SK-N-SH (cell line): ENCODE measurements around the gene SLC31A1. TPM values are rescaled to one million over a fixed set of nuclear protein-coding genes. Genes with fewer than 3 reads are reported as not detected.

Experiments
- CTCF ChIA-PET: fragments of 300-600, 350-600 bp; formaldehyde crosslinking; extraction: SDS; loops from one replicate; lab custom pipeline; 2021; lab: Yijun Ruan, JAX
- POLR2A ChIA-PET: fragments of 350-600 bp; sonication (Branson Sonifier 250); formaldehyde crosslinking; extraction: SDS; loops from one replicate; lab custom pipeline; 2020; ENCODE audit warnings: antibody characterized with exemption, inconsistent platforms; lab: Yijun Ruan, JAX
- DNase-seq: peaks from one replicate; pipeline ENCODE4 v3.0.0; 2012
- H2AFZ ChIP-seq: fragments of 200-600 bp; sonication (generic); 2 replicates; pipeline ENCODE4 v1.8.1; 2016; ENCODE audit warnings: antibody characterized with exemption, mild to moderate bottlenecking, low read depth
- H3F3A ChIP-seq: fragments of 200-600 bp; sonication (generic); replicated peaks from 2 replicates; pipeline ENCODE3; 2016; ENCODE audit warnings: antibody characterized with exemption, mild to moderate bottlenecking; ENCODE audit not compliant: insufficient read depth
- H3K27ac ChIP-seq, 2 experiments: fragments of 200-500 bp in 1 of 2; fragments of 200-600 bp in 1 of 2; sonication (Bioruptor generic) in 1 of 2; sonication (generic), shearing (Covaris generic) in 1 of 2; 2 replicates each; pipeline versions ENCODE4 v1.5.1 to v1.6.1; 2014 to 2016; ENCODE audit warnings: low read depth in 2 of 2, inconsistent platforms in 1 of 2, low read length in 1 of 2, mild to moderate bottlenecking in 1 of 2, mixed read lengths in 1 of 2
- H3K27me3 ChIP-seq: fragments of 200-600 bp; sonication (generic), shearing (Covaris generic); 2 replicates; pipeline ENCODE4 v1.6.1; 2016; ENCODE audit warnings: mixed run types; ENCODE audit not compliant: insufficient read depth
- H3K36me3 ChIP-seq, 2 experiments: fragments of 200-500 bp in 1 of 2; fragments of 200-600 bp in 1 of 2; sonication (Bioruptor generic) in 1 of 2; sonication (generic) in 1 of 2; replicated peaks in 1 of 2; 2 replicates each; pipeline versions ENCODE3 to v1.5.1; 2014 to 2016; ENCODE audit warnings: low read length in 1 of 2, mild to moderate bottlenecking in 1 of 2; ENCODE audit not compliant: insufficient read depth in 2 of 2, control insufficient read depth in 1 of 2
- H3K4me1 ChIP-seq, 2 experiments: fragments of 200-500 bp in 1 of 2; fragments of 200-600 bp in 1 of 2; sonication (Bioruptor generic) in 1 of 2; sonication (generic), shearing (Covaris generic) in 1 of 2; 2 replicates each; pipeline versions ENCODE4 v1.5.1 to v1.6.1; 2014 to 2016; ENCODE audit warnings: low read depth in 1 of 2, low read length in 1 of 2, mixed run types in 1 of 2; ENCODE audit not compliant: insufficient read depth in 2 of 2, control insufficient read depth in 1 of 2
- H3K4me2 ChIP-seq: fragments of 200-600 bp; sonication (generic), shearing (Covaris generic); 2 replicates; pipeline ENCODE4 v1.6.1; 2017; ENCODE audit warnings: mixed run types
- H3K4me3 ChIP-seq, 2 experiments: fragments of 200-500 bp in 1 of 2; fragments of 200-600 bp in 1 of 2; sonication (Bioruptor generic) in 1 of 2; sonication (generic), shearing (Covaris generic) in 1 of 2; 2 replicates each; pipeline versions ENCODE4 v1.5.1 to v1.8.1; 2014 to 2016; ENCODE audit warnings: low read depth in 2 of 2, inconsistent platforms in 1 of 2, low read length in 1 of 2, mild to moderate bottlenecking in 1 of 2, mixed read lengths in 1 of 2, moderate library complexity in 1 of 2
- H3K79me2 ChIP-seq: fragments of 200-600 bp; sonication (generic); 2 replicates; pipeline ENCODE4 v1.8.1; 2017; ENCODE audit warnings: mild to moderate bottlenecking; ENCODE audit not compliant: insufficient read depth
- H3K9ac ChIP-seq: fragments of 200-600 bp; sonication (generic); 2 replicates; pipeline ENCODE4 v1.6.1; 2017; ENCODE audit warnings: mixed run types
- H3K9me2 ChIP-seq: fragments of 200-600 bp; sonication (generic); 2 replicates; pipeline ENCODE4 v1.6.1; 2017; ENCODE audit warnings: mixed run types
- H3K9me3 ChIP-seq: fragments of 200-600 bp; sonication (generic); 2 replicates; pipeline ENCODE4 v1.6.1; 2017; ENCODE audit warnings: mixed run types, mild to moderate bottlenecking, moderate library complexity
- H4K20me1 ChIP-seq: fragments of 200-600 bp; sonication (generic); 2 replicates; pipeline ENCODE4 v1.6.1; 2017; ENCODE audit warnings: mild to moderate bottlenecking, mixed run types; ENCODE audit not compliant: insufficient read depth
- ELF1 ChIP-seq: IDR thresholded peaks from 2 replicates; pipeline ENCODE4 v1.4.0; 2012
- EP300 ChIP-seq, 2 experiments: IDR thresholded peaks; 2 replicates each; pipeline versions ENCODE4 v1.4.0 to v1.6.1; 2012; ENCODE audit warnings: borderline replicate concordance in 1 of 2, low read depth in 1 of 2, low read length in 1 of 2
- EZH2phosphoT487 ChIP-seq: fragments of 200-600 bp; sonication (generic); IDR thresholded peaks from 2 replicates; pipeline ENCODE4 v1.6.1; 2017; ENCODE audit warnings: low read depth, mixed run types, mild to moderate bottlenecking, antibody characterized with exemption, moderate library complexity, borderline replicate concordance
- FOXJ3 ChIP-seq: sonication (generic); formaldehyde crosslinking; IDR thresholded peaks from 2 replicates; pipeline ENCODE4 v1.5.1; 2020; ENCODE audit warnings: mild to moderate bottlenecking, missing genetic modification reagents
- FOXM1 ChIP-seq: IDR thresholded peaks from 2 replicates; pipeline ENCODE4 v1.4.0; 2012; ENCODE audit warnings: low read depth, mild to moderate bottlenecking
- GABPA ChIP-seq: IDR thresholded peaks from 2 replicates; pipeline ENCODE4 v1.4.0; 2012; ENCODE audit warnings: low read depth, mild to moderate bottlenecking
- MEF2A ChIP-seq: IDR thresholded peaks from 2 replicates; pipeline ENCODE4 v1.4.0; 2012; ENCODE audit warnings: low read depth, borderline replicate concordance
- MXI1 ChIP-seq: IDR thresholded peaks from 2 replicates; pipeline ENCODE4 v1.6.1; 2012; ENCODE audit warnings: mild to moderate bottlenecking, low read depth, low read length, improper control_type of control experiment
- NFIC ChIP-seq: IDR thresholded peaks from 2 replicates; pipeline ENCODE4 v1.4.0; 2012; ENCODE audit warnings: borderline replicate concordance
- NRF1 ChIP-seq: IDR thresholded peaks from 2 replicates; pipeline ENCODE4 v1.6.1; 2012; ENCODE audit warnings: low read depth, mild to moderate bottlenecking, low read length
- POLR2AphosphoS5 ChIP-seq: IDR thresholded peaks from 2 replicates; pipeline ENCODE4 v1.6.1; 2012; ENCODE audit warnings: low read depth, low read length
- RAD21 ChIP-seq: IDR thresholded peaks from 2 replicates; pipeline ENCODE4 v1.6.1; 2012; ENCODE audit warnings: mild to moderate bottlenecking, low read length
- RFX5 ChIP-seq: IDR thresholded peaks from 2 replicates; pipeline ENCODE4 v1.6.1; 2012; ENCODE audit warnings: mild to moderate bottlenecking, improper control_type of control experiment, low read length
- SIN3A ChIP-seq: IDR thresholded peaks from 2 replicates; pipeline ENCODE4 v1.6.1; 2012; ENCODE audit warnings: low read depth, mild to moderate bottlenecking, low read length, moderate library complexity, borderline replicate concordance
- SMC3 ChIP-seq: IDR thresholded peaks from 2 replicates; pipeline ENCODE4 v1.6.1; 2012; ENCODE audit warnings: low read depth, low read length, improper control_type of control experiment
- TEAD4 ChIP-seq: IDR thresholded peaks from 2 replicates; pipeline ENCODE4 v1.4.0; 2012; ENCODE audit warnings: mild to moderate bottlenecking, borderline replicate concordance; ENCODE audit not compliant: insufficient read depth
- WGBS: methylation state at CpG from one replicate; pipeline ENCODE4 v1.1.6; 2017; ENCODE audit warnings: low lambda C conversion rate; 5-methylcytosine and 5-hydroxymethylcytosine counted together
- polyA plus RNA-seq, 3 experiments: library from polyadenylated mRNA; depleted of rRNA; stranded (reverse); fragments of >200 nt; gene quantifications; 2 replicates each; pipeline ENCODE4 v1.2.3, GENCODE V29; 2012
- TF ChIP-seq, protein P1 (sequence below): IDR thresholded peaks from 2 replicates; pipeline ENCODE4 v1.4.0; 2012; ENCODE audit warnings: low read depth, borderline replicate concordance
- TF ChIP-seq, protein P2 (sequence below): IDR thresholded peaks from 2 replicates; pipeline ENCODE4 v1.4.0; 2012; ENCODE audit warnings: low read depth, borderline replicate concordance

Gene SLC31A1
- polyA plus RNA-seq, 1 of the 3 experiments (the other 2 are of a cell fraction), result 7.7 TPM

- H2AFZ ChIP-seq, result no peak overlapping the region
- no peak overlapping the region for H3K4me3 ChIP-seq
- ChIA-PET CTCF (no interaction called here), POLR2A (no interaction called here)
- H3K4me1 ChIP-seq, result no peaks in the 10 kb centered on the region; a peak in 1 of 4 replicates
- no peak overlapping the region for H3K4me2 ChIP-seq
- WGBS, result 90% methylated on average over 4 of the region's 4 CpGs
- H3K27me3 ChIP-seq, result no peaks in the 10 kb centered on the region
- no peaks in the 10 kb centered on the region for H4K20me1 ChIP-seq
- no peak overlapping the region for H3K9ac ChIP-seq
- no peak for DNase-seq
- H3K9me3 ChIP-seq, result no peaks in the 10 kb centered on the region
- TF ChIP-seq SMC3 (no peak), FOXM1 (no peak), POLR2AphosphoS5 (no peak), TEAD4 (no peak), SIN3A (no peak), MEF2A (no peak), RFX5 (no peak)
- 0 out of 2 replicates have a peak, but pooled peaks cover 3% of the 10 kb centered on the region for H3K79me2 ChIP-seq
- no peaks in the 10 kb centered on the region for H3F3A ChIP-seq
- no peak overlapping the region for H3K27ac ChIP-seq
- H3K9me2 ChIP-seq, result no peaks in the 10 kb centered on the region
- peaks cover 0 to 8% of the 10 kb centered on the region in 2 experiments for H3K36me3 ChIP-seq
Measured at GRCh38 chr9:113245894-113246293, 24.6 kb downstream of the SLC31A1 start.

- H3K4me1 ChIP-seq, result no peaks in the 10 kb centered on the region; a peak in 1 of 4 replicates
- no peak overlapping the region for H3K9ac ChIP-seq
- no peaks in the 10 kb centered on the region for H3F3A ChIP-seq
- no peak overlapping the region for H3K4me2 ChIP-seq
- H3K27ac ChIP-seq, result no peak overlapping the region
- H3K36me3 ChIP-seq, result peaks cover 0 to 8% of the 10 kb centered on the region in 2 experiments
- DNase-seq, result no peak
- CTCF ChIA-PET, result interaction anchor here (1.0 kb wide), 2 partner anchors 11 to 28 kb away, joined by 3 to 4 read pairs; partner anchors contain the start of genes CDC26 and PRPF4
- no peaks in the 10 kb centered on the region for H3K9me2 ChIP-seq
- H3K79me2 ChIP-seq, result 0 out of 2 replicates have a peak, but pooled peaks cover 3% of the 10 kb centered on the region
- H4K20me1 ChIP-seq, result no peaks in the 10 kb centered on the region
- 91% methylated on average over 6 of the region's 6 CpGs for WGBS
- H3K4me3 ChIP-seq, result no peak overlapping the region
- TF ChIP-seq EZH2phosphoT487, result no peak
- no peak for TF ChIP-seq SIN3A
- no peak for TF ChIP-seq EP300 (IDR thresholded peaks at IDR 0.05; ENCODE audit: borderline replicate concordance in 1 of 2, low read depth in 1 of 2, low read length in 1 of 2)
- TF ChIP-seq SMC3, result no peak
- TF ChIP-seq ELF1, result no peak
- TF ChIP-seq NFIC, result no peak
- no peak for TF ChIP-seq RAD21
- no peak for TF ChIP-seq FOXJ3 (CRISPR knock-in tag)
- TF ChIP-seq MXI1, result no peak
- TF ChIP-seq, protein P1, sequence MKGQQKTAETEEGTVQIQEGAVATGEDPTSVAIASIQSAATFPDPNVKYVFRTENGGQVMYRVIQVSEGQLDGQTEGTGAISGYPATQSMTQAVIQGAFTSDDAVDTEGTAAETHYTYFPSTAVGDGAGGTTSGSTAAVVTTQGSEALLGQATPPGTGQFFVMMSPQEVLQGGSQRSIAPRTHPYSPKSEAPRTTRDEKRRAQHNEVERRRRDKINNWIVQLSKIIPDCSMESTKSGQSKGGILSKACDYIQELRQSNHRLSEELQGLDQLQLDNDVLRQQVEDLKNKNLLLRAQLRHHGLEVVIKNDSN, result no peak
- no peak for TF ChIP-seq TEAD4
- TF ChIP-seq NRF1, result no peak
- no peak for TF ChIP-seq RFX5
- TF ChIP-seq GABPA, result no peak
- TF ChIP-seq, protein P2, sequence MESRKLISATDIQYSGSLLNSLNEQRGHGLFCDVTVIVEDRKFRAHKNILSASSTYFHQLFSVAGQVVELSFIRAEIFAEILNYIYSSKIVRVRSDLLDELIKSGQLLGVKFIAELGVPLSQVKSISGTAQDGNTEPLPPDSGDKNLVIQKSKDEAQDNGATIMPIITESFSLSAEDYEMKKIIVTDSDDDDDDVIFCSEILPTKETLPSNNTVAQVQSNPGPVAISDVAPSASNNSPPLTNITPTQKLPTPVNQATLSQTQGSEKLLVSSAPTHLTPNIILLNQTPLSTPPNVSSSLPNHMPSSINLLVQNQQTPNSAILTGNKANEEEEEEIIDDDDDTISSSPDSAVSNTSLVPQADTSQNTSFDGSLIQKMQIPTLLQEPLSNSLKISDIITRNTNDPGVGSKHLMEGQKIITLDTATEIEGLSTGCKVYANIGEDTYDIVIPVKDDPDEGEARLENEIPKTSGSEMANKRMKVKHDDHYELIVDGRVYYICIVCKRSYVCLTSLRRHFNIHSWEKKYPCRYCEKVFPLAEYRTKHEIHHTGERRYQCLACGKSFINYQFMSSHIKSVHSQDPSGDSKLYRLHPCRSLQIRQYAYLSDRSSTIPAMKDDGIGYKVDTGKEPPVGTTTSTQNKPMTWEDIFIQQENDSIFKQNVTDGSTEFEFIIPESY, result no peak
- TF ChIP-seq, all 33 proteins: peak for 0
- Histone ChIP-seq H3K9me3 (no peaks in the 10 kb centered on the region), H3K27me3 (no peaks in the 10 kb centered on the region), H2AFZ (no peak overlapping the region)
- POLR2A ChIA-PET, result no interaction called here
Measured at GRCh38 chr9:113246928-113247327, 25.6 kb downstream of the SLC31A1 start.
